LoVo (cell line): ENCODE data around the gene UBASH3B.

ENCODE experiments used
- DNase-seq: peaks from one replicate; pipeline ENCODE4 v3.0.0-alpha.2; 2016; ENCODE audit warnings: low spot score

Gene UBASH3B

DNA sequence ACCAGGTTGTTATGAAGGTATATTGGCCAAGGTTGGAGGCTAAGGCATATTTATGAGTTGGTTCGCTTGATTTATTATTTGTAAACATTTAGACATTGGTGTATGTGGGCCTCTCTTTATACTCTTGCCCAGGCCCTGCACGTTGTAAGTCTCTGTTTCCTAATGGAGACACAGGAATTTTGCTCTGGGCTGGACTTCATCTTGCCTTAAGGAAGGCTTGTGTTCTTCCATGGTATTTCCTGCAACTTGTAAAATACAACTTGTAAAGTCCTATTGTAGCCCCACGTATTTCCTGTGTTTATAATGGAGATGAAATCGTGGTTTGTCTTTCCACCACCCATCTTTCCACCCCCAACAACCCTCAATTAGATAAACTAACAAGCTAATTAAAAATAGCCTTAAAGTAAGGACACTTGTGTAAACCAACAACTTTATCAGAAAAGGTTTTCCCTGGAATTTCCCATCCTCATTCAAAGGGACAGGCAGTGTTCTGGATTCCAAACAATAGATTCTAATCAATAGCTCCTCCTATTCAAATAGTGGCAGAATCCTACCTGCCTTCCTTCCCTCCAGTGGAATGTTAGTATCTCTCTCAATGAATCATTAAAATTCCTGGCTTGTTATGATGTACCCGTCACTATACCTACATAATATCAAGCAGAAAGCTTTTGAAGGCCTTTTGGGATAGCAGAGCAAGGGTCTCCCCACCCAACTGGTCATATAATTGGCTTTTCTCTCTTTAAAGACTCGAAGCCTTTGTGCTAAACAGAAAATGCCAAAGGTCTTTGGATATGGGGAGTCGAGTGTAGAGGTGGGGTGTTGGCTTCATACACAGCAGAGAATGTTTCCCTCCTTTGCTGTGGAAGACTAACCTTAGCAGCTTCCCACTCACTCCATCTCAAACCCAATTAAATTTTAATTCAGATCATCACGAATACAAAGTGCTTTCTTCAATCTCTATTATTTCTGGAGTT lies 77.1 kb downstream of the UBASH3B start:
- no peak for DNase-seq

DNA sequence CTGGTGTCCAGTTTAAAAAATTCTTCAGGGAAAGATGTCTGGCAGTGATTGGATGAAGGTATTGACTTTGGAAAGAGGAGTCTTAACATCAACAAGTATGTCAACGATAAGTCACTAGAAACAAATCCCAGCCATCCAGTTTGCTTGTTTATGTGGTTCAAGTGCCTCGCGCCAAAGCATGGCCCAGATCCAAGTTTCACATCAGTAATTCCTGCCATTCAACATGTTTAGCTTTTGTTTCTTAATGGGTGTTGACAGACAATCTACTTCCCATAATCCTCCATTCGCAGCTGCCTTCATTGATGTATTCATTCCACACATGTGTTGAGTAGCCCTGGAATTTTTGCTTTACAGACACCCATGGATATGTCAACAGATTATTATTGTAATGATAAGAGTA lies 77.8 kb downstream of the UBASH3B start:
- no peak for DNase-seq

DNA sequence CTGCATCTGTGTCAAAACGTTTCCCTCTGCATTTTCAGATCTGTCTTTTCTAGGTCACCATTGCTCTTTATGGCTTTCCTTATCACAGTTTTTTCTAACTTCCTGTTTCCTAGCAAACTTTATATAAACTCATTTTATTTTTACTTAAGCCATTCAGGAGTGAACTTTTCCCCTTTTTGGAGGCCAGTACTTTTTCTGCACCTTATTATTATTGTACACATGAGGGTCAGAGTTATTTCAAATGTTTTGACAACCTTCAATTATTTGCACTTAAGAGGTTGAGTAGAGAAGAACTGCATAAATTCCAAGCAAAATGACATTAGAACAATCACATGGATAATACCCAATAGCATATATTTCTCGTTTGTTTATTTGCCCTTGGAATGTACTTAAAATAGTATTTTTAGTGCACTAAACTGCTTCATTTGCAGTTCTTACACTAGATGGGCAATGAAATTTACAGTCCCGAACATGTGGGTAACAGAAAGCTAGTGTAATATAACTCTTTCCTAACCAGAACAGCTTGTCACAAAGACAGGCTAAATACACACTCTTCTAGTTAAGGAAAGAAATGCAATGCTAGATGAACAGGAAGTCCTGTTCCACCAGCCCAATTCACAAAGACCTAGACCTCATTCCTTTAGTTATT lies 79.5 kb downstream of the UBASH3B start:
- no peak for DNase-seq

DNA sequence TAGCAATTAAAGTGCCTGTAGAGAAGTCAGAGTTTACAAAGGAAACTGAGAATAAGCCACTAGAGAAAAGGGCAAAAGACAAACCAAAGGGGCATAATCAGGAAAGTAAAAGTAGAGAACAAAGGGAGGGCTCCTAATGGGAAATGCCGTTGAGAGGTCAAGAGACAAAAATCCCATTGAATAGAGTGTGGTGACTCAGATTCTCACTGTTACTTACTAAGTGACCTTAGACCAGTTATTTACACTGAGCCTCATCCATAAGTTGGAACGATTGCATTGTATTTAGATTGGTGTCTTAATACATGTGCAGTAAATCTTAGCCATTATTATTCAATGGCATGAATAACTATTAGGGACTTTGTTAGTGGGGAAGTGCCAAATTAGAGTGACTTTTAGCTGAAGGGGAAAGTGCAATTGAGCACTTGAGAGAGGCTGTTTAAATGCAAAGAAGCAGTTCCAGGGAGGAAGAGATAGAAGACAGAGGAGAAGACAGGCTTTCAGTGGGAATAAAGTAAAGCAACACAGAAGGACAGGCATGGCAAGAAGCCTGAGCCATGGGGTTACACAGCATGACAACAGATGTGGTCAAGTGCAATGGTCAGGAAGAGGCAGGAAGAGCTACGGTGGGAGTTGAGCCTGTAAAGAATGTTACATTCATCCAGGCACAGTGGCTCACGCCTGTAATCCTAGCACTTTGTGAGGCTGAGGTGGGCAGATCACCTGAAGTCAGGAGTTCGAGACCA lies 82.6 kb downstream of the UBASH3B start:
- DNase-seq, result no peak

DNA sequence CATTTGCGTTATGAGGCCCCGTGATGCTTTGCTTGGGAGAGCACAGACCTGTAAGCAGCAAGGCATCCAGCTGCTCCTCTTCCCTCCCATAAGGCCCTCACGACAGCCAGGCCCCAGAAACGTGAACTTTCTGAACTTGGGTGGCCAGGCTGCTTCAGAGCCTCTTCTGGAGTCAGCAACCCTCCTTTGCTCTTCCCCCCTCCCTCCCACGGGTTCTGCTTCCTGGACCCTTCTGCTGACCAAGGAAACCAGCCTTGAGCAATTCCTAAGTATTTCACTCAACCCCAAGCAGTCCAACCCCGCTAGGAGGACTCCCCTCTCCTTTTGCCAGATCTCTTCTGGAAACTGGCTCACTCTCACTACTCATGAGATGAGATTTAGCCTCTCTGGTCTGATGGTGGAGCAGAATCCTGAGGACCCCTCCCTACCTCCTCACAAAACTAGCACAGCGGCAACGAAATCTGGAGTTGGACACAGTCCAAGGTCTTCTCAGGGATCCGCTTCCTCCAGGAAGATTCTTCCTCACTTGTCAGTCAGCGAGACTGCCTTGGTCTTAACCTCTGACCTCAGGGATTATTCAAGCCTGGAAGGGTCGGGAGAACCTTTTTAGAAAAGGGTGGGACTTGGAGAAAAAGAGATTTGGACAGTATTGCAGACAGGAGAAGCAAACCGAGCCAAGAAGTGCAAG lies 86.2 kb downstream of the UBASH3B start:
- no peak for DNase-seq

DNA sequence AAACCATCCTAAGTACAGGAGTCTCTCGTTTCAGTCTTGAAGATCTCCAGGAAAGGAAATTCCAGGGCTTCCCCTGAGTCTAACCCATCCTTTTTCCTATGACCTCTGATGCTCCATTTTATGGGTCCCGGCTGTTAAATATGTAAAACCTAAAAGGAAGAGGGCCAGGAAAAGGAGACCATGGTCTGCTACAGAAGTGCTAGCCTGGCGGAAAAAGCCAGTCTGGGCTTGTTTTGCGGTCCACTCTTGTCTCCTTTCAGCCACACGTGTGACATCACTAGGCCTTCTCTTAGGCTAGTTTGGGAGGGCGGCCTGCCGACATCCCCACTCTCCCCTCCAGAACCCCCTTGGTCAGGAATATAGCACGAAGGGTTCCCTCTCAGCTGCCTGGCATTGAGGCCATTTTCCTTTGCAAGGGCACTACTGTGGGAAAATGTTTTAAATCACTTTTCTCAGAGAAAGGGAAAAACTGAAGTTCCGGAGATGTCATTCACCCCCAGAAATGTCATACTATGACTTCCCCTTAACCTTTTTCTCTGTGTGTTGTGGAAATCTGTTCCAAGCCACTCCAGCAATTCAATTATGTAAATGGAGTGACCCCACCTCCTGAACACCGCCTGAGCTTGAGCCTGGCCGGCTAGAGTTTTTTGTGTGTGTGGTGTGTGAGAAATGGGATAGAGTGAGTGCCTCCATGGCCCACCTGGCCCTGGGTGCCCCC lies 86.9 kb downstream of the UBASH3B start:
- DNase-seq, result no peak

DNA sequence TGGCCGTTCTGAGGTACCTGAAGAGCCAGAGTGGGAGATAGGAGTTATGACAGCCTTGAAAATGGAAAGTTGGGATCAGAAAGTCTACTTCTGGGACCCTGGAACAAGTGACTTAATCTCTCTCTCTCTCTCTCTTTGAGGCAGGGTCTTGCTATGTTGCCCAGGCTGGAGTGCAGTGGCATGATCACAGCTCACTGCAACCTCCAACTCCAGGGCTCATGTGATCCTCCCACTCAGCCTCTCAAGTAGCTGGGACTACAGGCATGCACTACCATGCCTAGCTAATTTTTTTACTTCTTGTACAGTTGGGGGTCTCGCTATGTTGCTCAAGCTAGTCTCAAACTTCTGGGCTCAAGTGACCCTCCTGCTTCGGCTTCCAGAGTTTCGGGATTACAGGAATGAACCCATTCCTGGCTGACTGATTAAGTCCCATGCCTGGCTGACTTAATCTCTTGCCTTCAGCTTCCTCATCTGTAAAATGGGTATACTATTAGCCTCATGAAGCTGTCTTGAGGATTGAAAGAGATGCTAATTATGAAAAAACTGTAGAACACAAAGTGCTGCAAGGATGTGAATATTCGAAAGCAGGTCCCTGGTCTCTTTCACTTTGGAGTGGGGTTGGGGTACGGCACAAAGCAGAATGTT lies 87.7 kb downstream of the UBASH3B start:
- no peak for DNase-seq

DNA sequence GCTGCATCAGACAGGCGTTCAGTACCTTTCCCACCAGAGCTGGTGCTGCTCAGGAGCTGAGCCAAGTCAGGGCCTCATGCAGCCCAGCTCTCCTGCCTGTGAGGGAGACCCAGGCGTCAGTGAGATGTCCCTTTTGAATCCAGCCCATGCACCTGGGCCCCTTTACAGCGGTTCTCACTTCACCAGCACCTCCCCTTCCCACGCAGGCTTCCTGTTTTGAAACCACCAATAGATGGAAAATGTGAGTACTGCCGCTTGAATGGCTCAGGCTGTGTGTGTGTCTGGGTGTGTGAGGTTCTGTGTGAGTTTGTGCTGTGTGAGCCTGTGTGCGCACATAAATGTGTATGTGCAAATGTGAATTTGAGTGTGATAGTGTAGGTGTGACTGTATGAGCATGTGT lies 88.4 kb downstream of the UBASH3B start:
- DNase-seq, result no peak

DNA sequence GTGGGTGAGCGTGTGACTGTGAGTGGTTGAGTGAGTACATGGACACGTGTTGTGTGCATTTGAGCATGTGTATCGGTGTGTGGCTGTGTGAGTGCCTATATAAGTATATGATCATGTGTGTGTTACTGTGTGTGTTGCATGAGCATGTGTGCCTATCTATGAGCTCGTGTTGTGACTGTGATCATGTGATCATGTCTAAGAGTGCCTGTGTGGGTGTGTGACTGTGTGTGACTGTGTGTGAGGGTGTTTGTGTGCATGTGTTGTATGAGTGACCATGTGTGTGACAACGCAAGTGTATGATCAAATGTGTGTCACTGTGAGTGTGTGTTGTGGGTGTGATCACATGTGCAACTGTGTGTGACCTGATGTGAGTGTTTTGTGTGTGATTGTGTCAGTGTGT lies 88.8 kb downstream of the UBASH3B start:
- DNase-seq, result no peak

DNA sequence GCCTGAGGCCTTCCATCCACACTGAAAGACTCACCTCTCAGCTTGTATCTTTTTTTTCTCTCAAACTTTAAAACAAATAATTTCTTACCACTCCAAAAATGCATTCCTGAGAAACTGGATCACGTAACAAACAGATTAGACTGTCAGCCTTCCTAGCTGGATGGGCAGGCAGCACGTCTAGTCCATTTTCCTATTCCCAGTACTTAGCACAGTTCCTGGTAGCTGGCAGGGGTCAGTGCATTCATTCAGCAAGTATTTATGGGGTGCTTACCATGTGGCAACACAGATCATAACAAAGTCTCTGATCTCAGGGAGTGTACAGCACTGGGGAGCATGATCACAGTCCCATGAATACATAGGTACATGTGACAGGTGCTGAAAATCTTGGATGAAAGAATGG lies 89.6 kb downstream of the UBASH3B start:
- no peak for DNase-seq

DNA sequence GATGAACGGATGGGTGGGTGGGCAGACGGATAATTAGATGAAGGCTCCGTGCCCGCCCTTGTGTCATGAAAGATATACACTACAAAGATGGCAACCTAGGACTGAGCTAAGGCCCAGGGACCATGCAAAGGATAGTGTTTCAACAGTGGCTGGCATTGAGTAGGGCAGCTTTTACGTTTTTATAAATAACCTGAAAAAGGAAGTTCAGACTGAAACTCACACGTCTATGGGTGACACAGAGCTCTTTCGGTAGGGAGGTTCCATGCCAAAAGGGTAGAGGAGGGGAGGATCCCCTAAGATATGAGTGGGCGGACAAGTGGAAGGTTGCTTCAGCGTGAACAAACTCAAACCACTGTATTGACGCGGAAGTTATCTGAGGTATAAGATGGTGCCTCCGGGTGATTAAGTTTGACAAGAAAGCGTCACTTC lies 90.5 kb downstream of the UBASH3B start:
- no peak for DNase-seq

DNA sequence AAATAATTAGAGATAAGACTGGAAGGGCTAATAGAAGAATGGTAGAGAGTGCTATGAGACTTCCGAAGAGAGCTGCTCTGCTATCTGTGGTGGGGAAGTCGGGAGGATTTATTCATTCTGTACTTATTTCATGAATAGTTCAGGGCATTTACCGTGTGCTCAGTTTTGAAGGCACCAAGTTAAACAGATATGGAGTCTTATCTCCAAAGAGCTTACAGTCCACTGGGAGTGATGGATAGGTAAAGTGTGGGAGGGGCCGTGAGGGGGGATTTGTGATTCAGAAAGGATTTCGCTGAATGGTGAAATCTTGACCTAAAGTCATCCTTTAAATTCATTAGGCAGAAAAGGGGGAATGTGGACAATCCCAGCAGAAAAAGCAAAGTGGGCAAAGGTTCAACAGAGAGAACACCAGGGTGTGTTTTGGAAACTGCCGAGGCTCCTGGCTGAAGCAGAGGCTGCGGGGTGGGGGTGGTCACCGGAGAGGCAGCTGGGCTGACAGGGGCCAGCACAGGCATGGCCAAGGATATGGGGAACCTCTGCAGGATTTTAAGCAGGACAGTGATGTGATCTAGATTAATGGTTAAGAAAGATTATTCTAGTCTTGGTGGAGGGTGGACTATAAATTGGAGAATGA lies 91.2 kb downstream of the UBASH3B start:
- no peak for DNase-seq

DNA sequence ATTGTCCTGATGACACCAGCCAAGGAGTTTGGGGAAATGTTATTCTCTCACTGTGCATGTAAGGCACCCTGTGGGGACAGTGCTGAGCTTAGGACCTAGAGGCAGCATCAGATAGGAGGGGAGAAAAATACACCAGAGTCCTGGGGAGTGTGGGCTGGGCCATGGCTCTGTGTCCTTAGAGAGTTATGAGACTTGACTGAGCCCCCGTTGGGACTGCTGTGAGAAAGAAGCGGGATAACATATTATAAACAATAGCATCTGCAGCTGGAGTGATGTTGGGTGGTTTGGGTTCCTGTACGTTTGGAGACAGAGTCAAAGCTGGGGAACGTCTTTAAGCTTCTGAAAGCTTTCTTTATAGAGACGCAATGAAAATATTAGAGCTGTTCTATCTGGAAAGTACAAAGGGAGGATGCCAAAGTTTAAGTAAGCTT lies 91.8 kb downstream of the UBASH3B start:
- DNase-seq, result no peak

DNA sequence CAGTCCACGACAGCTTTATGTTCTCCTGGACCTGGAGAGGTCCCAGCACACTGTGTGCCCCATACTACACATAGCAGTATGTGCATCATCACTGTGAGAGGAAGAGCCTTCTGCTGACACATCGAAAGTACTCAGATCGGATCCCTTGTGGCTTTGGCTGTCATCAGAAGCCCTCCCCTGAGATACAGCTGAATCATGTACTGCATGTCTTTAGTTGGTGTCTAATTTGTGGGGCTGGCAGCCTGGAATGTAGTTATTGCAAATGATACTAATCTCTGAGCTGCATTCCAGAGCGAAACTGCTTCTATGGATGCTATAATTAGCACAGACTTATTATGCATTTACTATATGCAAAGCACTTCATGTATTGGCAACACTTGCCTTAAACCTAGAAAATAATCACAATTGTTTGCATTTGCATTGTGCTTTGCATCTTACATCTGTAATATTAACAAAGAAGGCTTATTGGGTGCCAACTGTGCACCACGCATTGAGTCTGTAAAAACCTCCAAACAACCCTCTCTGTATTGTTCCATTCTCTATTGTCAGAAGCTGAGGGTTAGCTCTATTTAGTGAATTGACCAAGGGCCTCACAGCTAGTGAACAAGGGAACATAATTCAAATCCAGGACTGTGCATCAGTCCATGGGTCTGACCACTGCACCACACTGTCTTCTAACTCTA lies 93.6 kb downstream of the UBASH3B start:
- DNase-seq, result no peak

DNA sequence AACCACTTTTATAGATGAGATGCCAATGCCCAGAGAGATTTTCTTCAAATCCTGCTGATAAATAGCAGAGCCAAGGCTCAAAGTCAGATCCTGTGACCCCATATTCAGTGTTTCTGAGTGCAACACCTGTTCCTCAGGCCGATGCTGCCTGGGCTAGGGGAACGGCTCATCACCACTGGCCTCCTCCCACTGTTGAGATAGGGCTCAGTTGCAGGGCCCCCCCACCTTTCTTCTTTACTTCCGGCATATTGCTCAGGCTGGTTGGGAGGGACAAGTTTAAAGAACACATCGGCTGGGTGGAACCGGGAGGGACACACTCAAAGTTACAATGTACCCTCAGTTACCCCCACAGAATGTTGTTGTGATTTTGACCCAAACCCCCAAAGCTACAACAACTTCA lies 94.5 kb downstream of the UBASH3B start:
- no peak for DNase-seq

DNA sequence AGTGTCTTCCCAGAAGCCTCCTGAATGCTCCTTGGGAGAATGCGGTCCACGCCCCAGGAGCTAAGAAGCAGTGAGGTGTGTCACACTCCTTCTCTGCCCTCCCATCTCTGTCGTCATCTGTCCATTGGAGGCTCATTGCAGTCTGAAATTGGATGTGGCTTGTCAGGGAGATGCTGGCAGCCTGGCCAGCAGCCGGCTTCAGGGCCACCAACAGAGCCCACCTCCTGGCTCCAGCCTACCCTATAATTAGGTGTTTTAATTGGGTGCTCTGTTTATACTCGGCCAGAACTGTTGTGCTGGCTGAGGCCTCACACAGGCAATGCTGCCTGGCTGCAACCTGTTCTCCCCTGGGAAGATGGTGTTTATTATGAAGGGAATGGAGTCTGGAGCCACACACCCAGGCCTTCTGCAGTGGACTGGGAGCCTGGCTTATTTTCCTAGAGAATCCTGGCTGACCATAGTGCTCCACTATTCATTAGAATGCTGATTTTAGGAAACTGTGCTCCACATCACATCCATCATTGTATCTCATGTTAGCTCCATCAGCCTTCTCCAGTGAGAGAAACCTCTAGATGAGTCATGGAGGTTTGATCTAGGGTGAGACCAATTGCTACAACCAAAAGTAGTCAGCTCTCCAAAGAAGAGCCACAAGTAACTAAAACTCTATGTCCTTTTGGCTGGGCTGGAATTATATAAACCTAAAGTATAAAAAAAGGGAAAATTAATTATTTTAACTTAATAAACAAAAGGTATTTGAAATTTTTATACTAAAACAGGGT lies 96.0 kb downstream of the UBASH3B start:
- DNase-seq, result no peak

DNA sequence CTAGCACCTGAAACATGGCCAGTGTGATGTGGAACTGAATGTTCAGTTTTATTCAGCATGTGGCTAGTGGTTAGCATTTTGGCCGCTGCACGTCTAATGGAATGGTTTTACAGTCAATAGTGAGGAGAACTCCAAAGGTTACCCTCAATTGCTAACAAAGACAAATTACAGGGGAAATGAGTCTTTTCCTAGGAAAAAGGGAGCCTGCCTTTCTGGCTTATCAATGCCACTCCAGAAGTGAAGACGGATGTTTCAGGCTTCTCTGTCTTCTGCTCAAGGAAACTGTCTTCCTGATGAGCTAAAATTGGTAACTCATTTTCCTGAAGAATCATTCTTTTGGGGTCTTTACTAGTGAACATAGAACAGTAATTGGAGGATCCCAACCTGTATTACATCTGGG lies 98.5 kb downstream of the UBASH3B start:
- DNase-seq, result no peak

DNA sequence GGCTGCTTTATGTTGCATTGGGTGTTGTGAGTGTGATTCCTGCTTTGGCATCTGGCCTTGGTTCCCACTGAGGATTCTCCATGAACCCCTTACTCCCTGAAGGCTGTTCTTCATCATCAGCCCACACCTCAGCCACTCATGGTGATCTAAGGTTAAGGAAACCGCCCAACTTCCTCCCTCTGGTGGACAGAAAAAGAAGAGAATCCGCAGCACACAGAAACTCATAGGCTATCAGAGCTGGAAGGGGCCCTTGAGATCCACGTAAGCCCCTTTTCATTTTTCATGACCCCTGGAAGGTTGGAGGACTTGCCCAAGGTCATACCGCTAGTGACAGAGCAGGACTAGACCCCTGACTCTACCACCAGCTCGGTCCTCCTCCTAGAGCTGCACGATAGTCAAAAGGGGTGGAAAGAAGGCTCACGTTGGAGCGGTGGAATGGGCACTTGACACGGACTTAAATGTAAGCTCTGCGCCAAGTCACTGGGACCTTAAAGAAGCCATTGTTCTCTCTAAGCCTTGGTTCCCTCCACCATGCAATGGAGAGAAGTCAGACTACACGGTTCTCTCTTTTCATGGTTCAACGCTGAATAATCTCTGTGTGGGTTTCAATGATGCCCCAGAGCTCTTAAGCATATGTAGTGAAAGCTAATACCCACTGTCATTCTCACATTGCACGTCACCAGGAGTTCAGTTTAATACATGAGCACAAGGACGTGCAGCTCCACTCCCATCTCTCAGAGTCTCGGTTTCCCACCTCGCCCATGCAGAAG lies 99.2 kb downstream of the UBASH3B start:
- no peak for DNase-seq
